ENCODE results near the gene CEP295NL. TPM values are rescaled to one million over a fixed set of nuclear protein-coding genes. Genes with fewer than 3 reads are reported as not detected.

CEP295NL gene
- total RNA-seq, 2 donors from 2014 or later: 1.3 to 3.1 TPM

DNA sequence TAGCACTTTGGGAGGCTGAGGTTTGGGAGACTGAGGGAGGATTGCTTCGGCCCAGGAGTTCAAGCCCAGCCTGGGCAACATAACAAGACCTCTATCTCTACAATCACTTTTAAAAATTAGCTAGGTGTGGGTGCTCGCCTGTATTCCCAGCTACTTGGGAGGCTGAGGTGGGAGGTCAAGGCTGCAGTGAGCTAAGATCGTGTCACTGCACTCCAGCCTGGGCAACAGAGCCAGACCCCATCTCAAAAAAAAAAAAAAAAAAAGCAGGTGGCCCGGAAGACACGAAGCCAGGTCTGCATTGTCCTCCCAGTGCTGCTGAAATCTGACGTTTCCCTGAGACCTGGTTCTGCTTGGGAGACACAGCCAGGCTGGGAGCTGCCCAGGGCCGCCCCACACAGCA lies 41.0 kb upstream of the CEP295NL start:
- intact Hi-C loops (cut with DNase I): no loop called here
- no peaks in the 10 kb centered on the region for H3K36me3 ChIP-seq (replicated peaks in 1 of 2; ENCODE audit: insufficient read depth in 1 of 2, low read depth in 2 of 2)
- H3K4me1 ChIP-seq: peaks cover 19% of the 10 kb centered on the region
- no peaks in the 10 kb centered on the region for H3K27me3 ChIP-seq
- no peak overlapping the region for H3K27ac ChIP-seq
- ATAC-seq (no peak), DNase-seq (no peak)
- TF ChIP-seq, protein P1, sequence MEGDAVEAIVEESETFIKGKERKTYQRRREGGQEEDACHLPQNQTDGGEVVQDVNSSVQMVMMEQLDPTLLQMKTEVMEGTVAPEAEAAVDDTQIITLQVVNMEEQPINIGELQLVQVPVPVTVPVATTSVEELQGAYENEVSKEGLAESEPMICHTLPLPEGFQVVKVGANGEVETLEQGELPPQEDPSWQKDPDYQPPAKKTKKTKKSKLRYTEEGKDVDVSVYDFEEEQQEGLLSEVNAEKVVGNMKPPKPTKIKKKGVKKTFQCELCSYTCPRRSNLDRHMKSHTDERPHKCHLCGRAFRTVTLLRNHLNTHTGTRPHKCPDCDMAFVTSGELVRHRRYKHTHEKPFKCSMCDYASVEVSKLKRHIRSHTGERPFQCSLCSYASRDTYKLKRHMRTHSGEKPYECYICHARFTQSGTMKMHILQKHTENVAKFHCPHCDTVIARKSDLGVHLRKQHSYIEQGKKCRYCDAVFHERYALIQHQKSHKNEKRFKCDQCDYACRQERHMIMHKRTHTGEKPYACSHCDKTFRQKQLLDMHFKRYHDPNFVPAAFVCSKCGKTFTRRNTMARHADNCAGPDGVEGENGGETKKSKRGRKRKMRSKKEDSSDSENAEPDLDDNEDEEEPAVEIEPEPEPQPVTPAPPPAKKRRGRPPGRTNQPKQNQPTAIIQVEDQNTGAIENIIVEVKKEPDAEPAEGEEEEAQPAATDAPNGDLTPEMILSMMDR (IDR thresholded peaks at IDR 0.05): no peak
- no peak for TF ChIP-seq POLR2A (IDR thresholded peaks at IDR 0.05)
- no peaks in the 10 kb centered on the region for H3K9me3 ChIP-seq
- H3K4me3 ChIP-seq: no peak overlapping the region
- WGBS, 2 donors: 82 to 90% methylated on average over 7 of the region's 7 CpGs

DNA sequence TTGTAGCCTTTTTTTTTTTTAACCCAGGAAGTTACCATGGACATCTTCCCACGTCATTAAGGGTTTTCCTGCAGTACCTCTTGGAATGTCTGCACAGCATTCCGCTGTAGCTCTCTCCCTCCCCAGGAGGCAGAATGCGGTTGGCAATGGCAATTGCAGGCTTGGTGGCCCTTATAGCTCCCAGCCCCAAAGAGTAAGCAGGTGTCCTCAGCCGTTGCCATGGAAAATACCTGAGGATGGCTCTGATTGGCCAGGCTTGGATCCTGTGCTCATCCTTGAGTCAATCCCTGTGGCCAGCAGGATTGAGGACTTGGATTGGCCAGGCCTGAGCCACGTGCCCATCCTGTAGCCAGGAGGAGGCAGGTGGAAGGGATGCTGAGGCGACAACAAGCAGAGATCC lies 37.7 kb upstream of the CEP295NL start:
- no peaks in the 10 kb centered on the region for H3K27me3 ChIP-seq
- H3K9me3 ChIP-seq: no peaks in the 10 kb centered on the region
- H3K4me1 ChIP-seq: no peaks in the 10 kb centered on the region
- no peaks in the 10 kb centered on the region for H3K36me3 ChIP-seq (replicated peaks in 1 of 2; ENCODE audit: insufficient read depth in 1 of 2, low read depth in 2 of 2)
- WGBS, 2 donors: 70 to 87% methylated on average over 4 to 6 of the region's 6 CpGs
- DNase-seq: no peak
- TF ChIP-seq, protein P1 (IDR thresholded peaks at IDR 0.05): no peak
- no peak for TF ChIP-seq POLR2A (IDR thresholded peaks at IDR 0.05)
- ATAC-seq: no peak
- no peak overlapping the region for H3K27ac ChIP-seq
- no peak overlapping the region for H3K4me3 ChIP-seq
- intact Hi-C loops (cut with DNase I): no loop called here

DNA sequence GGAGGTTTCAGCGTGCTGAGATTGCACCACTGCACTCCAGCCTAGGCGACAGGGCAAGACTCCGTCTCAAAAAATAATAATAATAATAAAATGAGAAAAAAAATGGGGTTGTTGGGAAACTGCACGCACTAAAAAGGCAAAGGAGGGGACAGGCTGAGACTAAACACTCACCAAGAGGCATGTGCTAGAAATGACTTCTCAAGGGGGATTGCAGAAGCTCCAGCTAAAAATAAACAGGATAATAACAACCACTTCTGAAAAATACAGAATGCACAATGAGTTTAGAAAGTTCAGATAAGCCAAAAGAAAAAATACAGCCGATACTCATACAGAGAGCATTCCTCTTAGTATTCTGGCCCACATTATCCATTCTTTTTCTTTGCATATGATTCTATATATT lies 37.3 kb upstream of the CEP295NL start:
- no peaks in the 10 kb centered on the region for H3K36me3 ChIP-seq (replicated peaks in 1 of 2; ENCODE audit: insufficient read depth in 1 of 2, low read depth in 2 of 2)
- H3K9me3 ChIP-seq: no peaks in the 10 kb centered on the region
- no peaks in the 10 kb centered on the region for H3K4me1 ChIP-seq
- no peak overlapping the region for H3K4me3 ChIP-seq
- ATAC-seq (no peak), DNase-seq (no peak)
- WGBS, 2 donors: 86 to 92% methylated on average over 5 of the region's 5 CpGs
- no peak overlapping the region for H3K27ac ChIP-seq
- no peak for TF ChIP-seq POLR2A (IDR thresholded peaks at IDR 0.05)
- TF ChIP-seq, protein P1 (IDR thresholded peaks at IDR 0.05): no peak
- intact Hi-C loops (cut with DNase I): no loop called here
- no peaks in the 10 kb centered on the region for H3K27me3 ChIP-seq

DNA sequence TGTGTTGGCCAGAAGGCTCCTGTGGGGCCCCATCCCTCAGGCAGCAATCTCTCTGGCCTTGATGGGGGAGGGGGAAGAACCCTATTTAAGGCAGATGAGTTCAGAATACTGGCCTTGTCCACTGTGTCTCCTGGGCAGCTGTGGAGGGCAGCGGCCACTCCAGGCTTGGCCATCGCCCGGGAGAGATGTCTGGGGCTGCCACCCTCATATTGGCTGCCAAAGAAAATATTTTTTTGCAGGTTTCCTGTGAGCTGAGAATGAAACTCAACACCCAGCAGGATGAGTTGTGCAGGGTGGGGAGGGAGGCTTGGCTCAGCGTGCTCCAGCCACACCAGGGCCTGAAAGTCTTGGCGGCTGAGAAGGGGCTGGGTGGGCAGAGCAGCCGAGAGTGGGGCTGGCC lies 36.6 kb upstream of the CEP295NL start:
- H3K4me1 ChIP-seq: peaks cover 6% of the 10 kb centered on the region
- ATAC-seq (no peak), DNase-seq (no peak)
- no peak overlapping the region for H3K4me3 ChIP-seq
- intact Hi-C loops (cut with DNase I): no loop called here
- 84 to 95% methylated on average over 6 of the region's 6 CpGs for WGBS, 2 donors
- TF ChIP-seq, protein P1 (IDR thresholded peaks at IDR 0.05): no peak
- no peak for TF ChIP-seq POLR2A (IDR thresholded peaks at IDR 0.05)
- H3K9me3 ChIP-seq: no peaks in the 10 kb centered on the region
- no peaks in the 10 kb centered on the region for H3K36me3 ChIP-seq (replicated peaks in 1 of 2; ENCODE audit: insufficient read depth in 1 of 2, low read depth in 2 of 2)
- H3K27ac ChIP-seq: no peak overlapping the region
- H3K27me3 ChIP-seq: no peaks in the 10 kb centered on the region

DNA sequence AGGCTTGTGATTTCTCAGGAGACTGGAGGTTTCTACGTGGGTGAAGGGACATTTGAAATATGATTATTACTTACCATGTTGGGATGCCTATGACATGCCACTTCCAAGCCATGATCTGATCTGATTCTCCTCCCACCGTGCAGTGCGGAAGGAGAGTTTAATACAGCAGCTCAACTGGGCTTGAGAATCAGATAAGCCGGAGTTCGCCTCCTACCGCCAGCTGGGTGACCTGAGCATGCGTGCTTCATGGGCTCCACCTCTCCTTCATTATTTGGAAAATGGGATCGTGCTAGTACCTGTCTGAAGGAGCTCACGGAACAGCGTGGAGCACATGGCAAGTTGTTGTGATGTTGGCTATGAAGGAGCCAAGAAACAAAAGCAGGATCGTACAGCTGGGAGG lies 34.6 kb upstream of the CEP295NL start:
- H3K36me3 ChIP-seq (replicated peaks in 1 of 2; ENCODE audit: insufficient read depth in 1 of 2, low read depth in 2 of 2): no peaks in the 10 kb centered on the region
- ATAC-seq (no peak), DNase-seq (no peak)
- H3K9me3 ChIP-seq: no peaks in the 10 kb centered on the region
- TF ChIP-seq POLR2A (IDR thresholded peaks at IDR 0.05): no peak
- TF ChIP-seq, protein P1 (IDR thresholded peaks at IDR 0.05): no peak
- H3K4me1 ChIP-seq: peaks cover 23% of the 10 kb centered on the region
- H3K27ac ChIP-seq: no peak overlapping the region
- no peak overlapping the region for H3K4me3 ChIP-seq
- intact Hi-C loops (cut with DNase I): no loop called here
- WGBS, 2 donors: 81 to 88% methylated on average over 8 to 11 of the region's 11 CpGs
- no peaks in the 10 kb centered on the region for H3K27me3 ChIP-seq
